Liver (tissue), 9 donors: Measurements from ENCODE around the gene DKK2. TPM values are rescaled to one million over a fixed set of nuclear protein-coding genes. Genes with fewer than 3 reads are reported as not detected.

Experiments used
- DNase-seq: peaks from one replicate; pipeline ENCODE4 v3.0.0-alpha.2; 2017; ENCODE audit warnings: low spot score
- H3K27ac ChIP-seq, 2 donors: one replicate each; pipeline ENCODE4 v1.7.0; 2013; ENCODE audit warnings: inconsistent platforms in 2 of 2, low read length in 2 of 2, control low read depth in 1 of 2, low read depth in 1 of 2, mild to moderate bottlenecking in 1 of 2
- H3K27me3 ChIP-seq, 4 donors: one replicate each; pipeline versions ENCODE4 v1.6.1 to v1.7.0; 2013; ENCODE audit warnings: low read length in 3 of 4, inconsistent platforms in 1 of 4, mild to moderate bottlenecking in 1 of 4, moderate library complexity in 1 of 4; ENCODE audit not compliant: control insufficient read depth in 4 of 4, insufficient read depth in 4 of 4
- H3K36me3 ChIP-seq, 4 donors: one replicate each; pipeline versions ENCODE4 v1.6.1 to v1.7.0; 2013; ENCODE audit warnings: low read length in 3 of 4, mild to moderate bottlenecking in 3 of 4, low read depth in 1 of 4, moderate library complexity in 1 of 4; ENCODE audit not compliant: control insufficient read depth in 4 of 4, insufficient read depth in 3 of 4
- H3K4me1 ChIP-seq, 4 donors: one replicate each; pipeline versions ENCODE4 v1.6.1 to v1.7.0; 2013; ENCODE audit warnings: low read length in 3 of 4, mild to moderate bottlenecking in 3 of 4, moderate library complexity in 1 of 4; ENCODE audit not compliant: control insufficient read depth in 4 of 4, insufficient read depth in 4 of 4
- H3K4me3 ChIP-seq, 3 donors: one replicate each; pipeline versions ENCODE4 v1.6.1 to v1.7.0; 2013; ENCODE audit warnings: low read length in 3 of 3, control low read depth in 1 of 3, low read depth in 1 of 3, mild to moderate bottlenecking in 1 of 3
- H3K9ac ChIP-seq, 2 donors: one replicate each; pipeline ENCODE4 v1.7.0; 2013; ENCODE audit warnings: low read length in 2 of 2, mild to moderate bottlenecking in 2 of 2, moderate library complexity in 2 of 2, control low read depth in 1 of 2, low read depth in 1 of 2
- H3K9me3 ChIP-seq, 4 donors: one replicate each; pipeline versions ENCODE4 v1.6.1 to v1.7.0; 2013; ENCODE audit warnings: low read length in 3 of 4; ENCODE audit not compliant: control insufficient read depth in 4 of 4
- EGR1 ChIP-seq, 2 donors: IDR thresholded peaks; 2 replicates each; pipeline ENCODE4 v1.6.1; 2016 to 2018; ENCODE audit warnings: antibody characterized with exemption in 2 of 2, low read depth in 2 of 2
- GABPA ChIP-seq, 2 donors: IDR thresholded peaks in 1 of 2; conservative IDR thresholded peaks in 1 of 2; 2 replicates each; pipeline ENCODE4 v1.6.1; 2016; ENCODE audit warnings: antibody characterized with exemption in 2 of 2, mild to moderate bottlenecking in 1 of 2, moderate library complexity in 1 of 2
- HNF4G ChIP-seq: IDR thresholded peaks from 2 replicates; pipeline ENCODE4 v1.6.1; 2016; ENCODE audit warnings: antibody characterized with exemption
- JUND ChIP-seq, 2 donors: IDR thresholded peaks; 2 replicates each; pipeline ENCODE4 v1.6.1; 2016; ENCODE audit warnings: antibody characterized with exemption in 2 of 2
- MAX ChIP-seq: IDR thresholded peaks from 2 replicates; pipeline ENCODE4 v1.6.1; 2016; ENCODE audit warnings: antibody characterized with exemption
- NR2F2 ChIP-seq: IDR thresholded peaks from 2 replicates; pipeline ENCODE4 v1.6.1; 2016; ENCODE audit warnings: antibody characterized with exemption
- RAD21 ChIP-seq, 2 donors: IDR thresholded peaks; 2 replicates each; pipeline ENCODE4 v1.6.1; 2016; ENCODE audit warnings: antibody characterized with exemption in 2 of 2, mild to moderate bottlenecking in 2 of 2
- TAF1 ChIP-seq: conservative IDR thresholded peaks from 2 replicates; pipeline ENCODE4 v1.6.1; 2016; ENCODE audit warnings: antibody characterized with exemption, mild to moderate bottlenecking
- YY1 ChIP-seq: IDR thresholded peaks from 2 replicates; pipeline ENCODE4 v1.6.1; 2016; ENCODE audit warnings: antibody characterized with exemption, mild to moderate bottlenecking
- WGBS: extraction: QIAGEN DNeasy Blood & Tissue Kit; methylation state at CpG from one replicate; pipeline ENCODE4 v1.1.7; 2013; 5-methylcytosine and 5-hydroxymethylcytosine counted together
- polyA plus RNA-seq, 2 donors: library from polyadenylated mRNA; stranded (reverse) in 1 of 2; unstranded in 1 of 2; fragments of 200-250 nt in 1 of 2; fragments of >200 nt in 1 of 2; fragmentation: Nextera tagmentation in 1 of 2; extraction: Ambion mirVana in 1 of 2; gene quantifications; one replicate each; pipeline versions ENCODE4 v1.2.1 to v1.2.3, GENCODE V29; 2013 to 2015
- total RNA-seq, 2 donors: library from RNA; depleted of rRNA; stranded (reverse); fragments of >200 nt; gene quantifications; one replicate each; pipeline ENCODE4 v1.2.3, GENCODE V29; 2014
- TF ChIP-seq, protein P1 (sequence below): IDR thresholded peaks from 2 replicates; pipeline ENCODE4 v1.6.1; 2016; ENCODE audit warnings: antibody characterized with exemption, mild to moderate bottlenecking
- TF ChIP-seq, protein P2 (sequence below): fragments of 150-350 bp; IDR thresholded peaks from 2 replicates; pipeline ENCODE4 v1.5.1; 2017; ENCODE audit warnings: improper control_type of control experiment, low read depth, low read length; ENCODE audit not compliant: missing input control
- TF ChIP-seq, protein P3 (sequence below): IDR thresholded peaks from 2 replicates; pipeline ENCODE4 v1.6.1; 2016; ENCODE audit warnings: antibody characterized with exemption
- donor health status: healthy.
- donor health status: healthy.
- donor health status: healthy.
- donor health status: healthy.
- donor health status: healthy.

The DKK2 gene
- total and polyA plus RNA-seq, 4 donors = 0.07 to 0.33 (median 0.21) TPM

DNA sequence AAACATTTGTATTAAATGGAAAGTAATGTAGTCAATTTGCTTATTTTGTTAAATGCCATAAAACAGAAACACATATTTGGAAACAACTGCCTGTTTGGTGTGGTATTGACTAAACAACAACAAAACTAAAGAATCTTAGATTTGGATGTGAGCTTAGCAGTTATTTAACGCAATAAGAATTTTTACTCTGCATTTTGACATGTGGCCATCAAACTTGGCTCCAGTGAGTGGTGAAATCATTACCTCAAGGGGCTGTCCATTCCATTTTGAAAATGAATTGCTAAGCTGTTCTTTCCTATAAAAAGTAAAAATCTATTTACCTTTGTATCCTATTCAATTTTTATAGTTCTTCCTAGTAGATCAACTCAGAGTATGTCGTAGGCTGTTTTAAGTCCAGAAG is 84.2 kb downstream of the DKK2 start (continued):
- TF ChIP-seq, protein P1, sequence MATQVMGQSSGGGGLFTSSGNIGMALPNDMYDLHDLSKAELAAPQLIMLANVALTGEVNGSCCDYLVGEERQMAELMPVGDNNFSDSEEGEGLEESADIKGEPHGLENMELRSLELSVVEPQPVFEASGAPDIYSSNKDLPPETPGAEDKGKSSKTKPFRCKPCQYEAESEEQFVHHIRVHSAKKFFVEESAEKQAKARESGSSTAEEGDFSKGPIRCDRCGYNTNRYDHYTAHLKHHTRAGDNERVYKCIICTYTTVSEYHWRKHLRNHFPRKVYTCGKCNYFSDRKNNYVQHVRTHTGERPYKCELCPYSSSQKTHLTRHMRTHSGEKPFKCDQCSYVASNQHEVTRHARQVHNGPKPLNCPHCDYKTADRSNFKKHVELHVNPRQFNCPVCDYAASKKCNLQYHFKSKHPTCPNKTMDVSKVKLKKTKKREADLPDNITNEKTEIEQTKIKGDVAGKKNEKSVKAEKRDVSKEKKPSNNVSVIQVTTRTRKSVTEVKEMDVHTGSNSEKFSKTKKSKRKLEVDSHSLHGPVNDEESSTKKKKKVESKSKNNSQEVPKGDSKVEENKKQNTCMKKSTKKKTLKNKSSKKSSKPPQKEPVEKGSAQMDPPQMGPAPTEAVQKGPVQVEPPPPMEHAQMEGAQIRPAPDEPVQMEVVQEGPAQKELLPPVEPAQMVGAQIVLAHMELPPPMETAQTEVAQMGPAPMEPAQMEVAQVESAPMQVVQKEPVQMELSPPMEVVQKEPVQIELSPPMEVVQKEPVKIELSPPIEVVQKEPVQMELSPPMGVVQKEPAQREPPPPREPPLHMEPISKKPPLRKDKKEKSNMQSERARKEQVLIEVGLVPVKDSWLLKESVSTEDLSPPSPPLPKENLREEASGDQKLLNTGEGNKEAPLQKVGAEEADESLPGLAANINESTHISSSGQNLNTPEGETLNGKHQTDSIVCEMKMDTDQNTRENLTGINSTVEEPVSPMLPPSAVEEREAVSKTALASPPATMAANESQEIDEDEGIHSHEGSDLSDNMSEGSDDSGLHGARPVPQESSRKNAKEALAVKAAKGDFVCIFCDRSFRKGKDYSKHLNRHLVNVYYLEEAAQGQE = no peak
- TF ChIP-seq, protein P2, sequence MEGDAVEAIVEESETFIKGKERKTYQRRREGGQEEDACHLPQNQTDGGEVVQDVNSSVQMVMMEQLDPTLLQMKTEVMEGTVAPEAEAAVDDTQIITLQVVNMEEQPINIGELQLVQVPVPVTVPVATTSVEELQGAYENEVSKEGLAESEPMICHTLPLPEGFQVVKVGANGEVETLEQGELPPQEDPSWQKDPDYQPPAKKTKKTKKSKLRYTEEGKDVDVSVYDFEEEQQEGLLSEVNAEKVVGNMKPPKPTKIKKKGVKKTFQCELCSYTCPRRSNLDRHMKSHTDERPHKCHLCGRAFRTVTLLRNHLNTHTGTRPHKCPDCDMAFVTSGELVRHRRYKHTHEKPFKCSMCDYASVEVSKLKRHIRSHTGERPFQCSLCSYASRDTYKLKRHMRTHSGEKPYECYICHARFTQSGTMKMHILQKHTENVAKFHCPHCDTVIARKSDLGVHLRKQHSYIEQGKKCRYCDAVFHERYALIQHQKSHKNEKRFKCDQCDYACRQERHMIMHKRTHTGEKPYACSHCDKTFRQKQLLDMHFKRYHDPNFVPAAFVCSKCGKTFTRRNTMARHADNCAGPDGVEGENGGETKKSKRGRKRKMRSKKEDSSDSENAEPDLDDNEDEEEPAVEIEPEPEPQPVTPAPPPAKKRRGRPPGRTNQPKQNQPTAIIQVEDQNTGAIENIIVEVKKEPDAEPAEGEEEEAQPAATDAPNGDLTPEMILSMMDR = no peak
- TF ChIP-seq TAF1 = no peak

- Histone ChIP-seq H3K4me3 (no peak overlapping the region), H3K4me1 (no peaks in the 10 kb centered on the region), H3K27ac (no peak overlapping the region), H3K9ac (no peak overlapping the region), H3K36me3 (no peaks in the 10 kb centered on the region), H3K27me3 (no peaks in the 10 kb centered on the region), H3K9me3 (no peaks in the 10 kb centered on the region)
- no peak for DNase-seq
- TF ChIP-seq, protein P3, sequence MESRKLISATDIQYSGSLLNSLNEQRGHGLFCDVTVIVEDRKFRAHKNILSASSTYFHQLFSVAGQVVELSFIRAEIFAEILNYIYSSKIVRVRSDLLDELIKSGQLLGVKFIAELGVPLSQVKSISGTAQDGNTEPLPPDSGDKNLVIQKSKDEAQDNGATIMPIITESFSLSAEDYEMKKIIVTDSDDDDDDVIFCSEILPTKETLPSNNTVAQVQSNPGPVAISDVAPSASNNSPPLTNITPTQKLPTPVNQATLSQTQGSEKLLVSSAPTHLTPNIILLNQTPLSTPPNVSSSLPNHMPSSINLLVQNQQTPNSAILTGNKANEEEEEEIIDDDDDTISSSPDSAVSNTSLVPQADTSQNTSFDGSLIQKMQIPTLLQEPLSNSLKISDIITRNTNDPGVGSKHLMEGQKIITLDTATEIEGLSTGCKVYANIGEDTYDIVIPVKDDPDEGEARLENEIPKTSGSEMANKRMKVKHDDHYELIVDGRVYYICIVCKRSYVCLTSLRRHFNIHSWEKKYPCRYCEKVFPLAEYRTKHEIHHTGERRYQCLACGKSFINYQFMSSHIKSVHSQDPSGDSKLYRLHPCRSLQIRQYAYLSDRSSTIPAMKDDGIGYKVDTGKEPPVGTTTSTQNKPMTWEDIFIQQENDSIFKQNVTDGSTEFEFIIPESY = no peak
- TF ChIP-seq GABPA (IDR thresholded peaks at IDR 0.05 in 1 of 2, conservative IDR thresholded peaks at IDR 0.05 in 1 of 2) = no peak
- no peak for TF ChIP-seq JUND (IDR thresholded peaks at IDR 0.05)
- TF ChIP-seq RAD21 (IDR thresholded peaks at IDR 0.05) = no peak
- TF ChIP-seq, protein P1 = no peak
- TF ChIP-seq MAX = no peak
- no peak for TF ChIP-seq HNF4G
- no peak for TF ChIP-seq YY1
- TF ChIP-seq, protein P2 = no peak
- no peak for TF ChIP-seq NR2F2
- TF ChIP-seq EGR1 (IDR thresholded peaks at IDR 0.05; ENCODE audit: low read depth in 2 of 2) = no peak
- WGBS = 24% methylated on average over 1 of the region's 1 CpG
Observed at GRCh38 chr4:106941841-106942240, 94.3 kb downstream of the DKK2 start.
